Measurements from ENCODE around the gene SIGLECL1.

- TF ChIP-seq EZH2 (IDR thresholded peaks at IDR 0.05; ENCODE audit: borderline replicate concordance, low read depth, low read length, severe bottlenecking) (no peak), CTCF (IDR thresholded peaks at IDR 0.05; ENCODE audit: borderline replicate concordance, extremely low read depth, low read length, poor library complexity, severe bottlenecking) (no peak)
Observed at GRCh38 chr19:51257471-51257870, 6.6 kb downstream of the SIGLECL1 start.
